Prostate gland (tissue), 2 donors: ENCODE results near the gene LYPD5.

Experiments
- CTCF ChIP-seq, 4 experiments: fragments of 200-600 bp in 2 of 4; fragments of 450-650 bp in 2 of 4; sonication (generic) in 2 of 4; IDR thresholded peaks; 1 replicate in 3 of 4; 2 replicates in 1 of 4; pipeline ENCODE4 v1.5.1; 2016 to 2019; ENCODE audit warnings: antibody characterized with exemption in 4 of 4, mild to moderate bottlenecking in 2 of 4, moderate library complexity in 2 of 4
- POLR2AphosphoS5 ChIP-seq: sonication (generic); formaldehyde crosslinking; IDR thresholded peaks from one replicate; pipeline ENCODE4 v1.6.1; 2017; ENCODE audit warnings: antibody characterized with exemption

DNA sequence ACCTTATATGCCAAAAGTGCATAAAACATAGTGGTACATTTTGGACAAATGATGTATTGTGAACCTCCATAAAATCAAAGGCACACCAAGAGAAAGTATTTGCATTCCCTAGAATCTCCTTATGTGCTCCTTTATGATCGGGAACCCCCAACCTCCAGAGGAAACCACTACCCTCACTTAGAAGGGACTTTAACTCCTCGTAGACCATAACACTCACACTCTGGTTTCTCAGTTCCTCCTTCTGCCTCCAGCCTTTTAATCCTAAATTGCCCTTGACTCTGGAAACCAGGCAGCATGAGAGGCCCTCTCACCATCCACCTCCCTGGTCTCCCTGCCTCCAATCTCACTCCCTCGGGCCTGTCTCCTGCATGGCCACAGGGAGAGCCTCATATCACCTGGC is 11.7 kb downstream of the LYPD5 start:
- no peak for TF ChIP-seq POLR2AphosphoS5
- no peak for TF ChIP-seq CTCF (IDR thresholded peaks at IDR 0.05)
